Trophoblast cell (in vitro differentiated cells and primary cell): ENCODE results near the gene BIVM.
A peak's percentile ranks its signal among the peaks of the same experiment; 100 is the strongest.

Experiments
- DNase-seq, 2 donors: peaks; one replicate each; pipeline ENCODE4 v3.0.0-alpha.2; 2016
- H2AFZ ChIP-seq: 2 replicates; pipeline ENCODE4 v1.6.1; 2013; ENCODE audit warnings: low read length, moderate library complexity, mild to moderate bottlenecking; ENCODE audit not compliant: insufficient read depth, poor library complexity
- H2AK5ac ChIP-seq: 2 replicates; pipeline ENCODE4 v1.6.1; 2013; ENCODE audit warnings: mild to moderate bottlenecking, low read length
- H2BK120ac ChIP-seq: 2 replicates; pipeline ENCODE4 v1.6.1; 2013; ENCODE audit warnings: low read length, mild to moderate bottlenecking, moderate library complexity; ENCODE audit not compliant: insufficient read depth, poor library complexity
- H2BK12ac ChIP-seq: 2 replicates; pipeline ENCODE4 v1.6.1; 2013; ENCODE audit warnings: mild to moderate bottlenecking, low read length, moderate library complexity
- H2BK5ac ChIP-seq: 2 replicates; pipeline ENCODE4 v1.6.1; 2013; ENCODE audit warnings: low read length, low read depth, moderate library complexity, mild to moderate bottlenecking; ENCODE audit not compliant: poor library complexity
- H3K14ac ChIP-seq: 2 replicates; pipeline ENCODE4 v1.6.1; 2013; ENCODE audit warnings: mild to moderate bottlenecking, low read length
- H3K18ac ChIP-seq: 2 replicates; pipeline ENCODE4 v1.6.1; 2013; ENCODE audit warnings: mild to moderate bottlenecking, low read length
- H3K23ac ChIP-seq: 2 replicates; pipeline ENCODE4 v1.6.1; 2013; ENCODE audit warnings: low read length
- H3K27ac ChIP-seq: 2 replicates; pipeline ENCODE4 v1.5.1; 2013; ENCODE audit warnings: low read depth, mild to moderate bottlenecking, inconsistent platforms, low read length, moderate library complexity
- H3K27me3 ChIP-seq: 2 replicates; pipeline ENCODE4 v1.6.1; 2013; ENCODE audit warnings: inconsistent platforms, mild to moderate bottlenecking, low read length, moderate library complexity; ENCODE audit not compliant: insufficient read depth
- H3K36me3 ChIP-seq, 2 experiments: 1 replicate in 1 of 2; 2 replicates in 1 of 2; pipeline ENCODE4 v1.6.1; 2013; ENCODE audit warnings: low read length in 2 of 2, mild to moderate bottlenecking in 2 of 2, moderate library complexity in 1 of 2; ENCODE audit not compliant: insufficient read depth in 2 of 2, control insufficient read depth in 1 of 2
- H3K4ac ChIP-seq: 2 replicates; pipeline ENCODE4 v1.6.1; 2013; ENCODE audit warnings: low read depth, mild to moderate bottlenecking, low read length, moderate library complexity
- H3K4me1 ChIP-seq, 2 experiments: 1 replicate in 1 of 2; 2 replicates in 1 of 2; pipeline ENCODE4 v1.6.1; 2013; ENCODE audit warnings: low read length in 2 of 2, mild to moderate bottlenecking in 2 of 2, moderate library complexity in 1 of 2; ENCODE audit not compliant: insufficient read depth in 2 of 2, control insufficient read depth in 1 of 2
- H3K4me2 ChIP-seq: 2 replicates; pipeline ENCODE4 v1.6.1; 2013; ENCODE audit warnings: inconsistent platforms, mild to moderate bottlenecking, low read length, moderate library complexity
- H3K4me3 ChIP-seq: 2 replicates; pipeline ENCODE4 v1.5.1; 2013; ENCODE audit warnings: mild to moderate bottlenecking, low read depth, low read length, inconsistent platforms
- H3K79me1 ChIP-seq: one replicate; pipeline ENCODE4 v1.6.1; 2013; ENCODE audit warnings: low read length
- H3K79me2 ChIP-seq: 2 replicates; pipeline ENCODE4 v1.6.1; 2013; ENCODE audit warnings: low read length, mild to moderate bottlenecking; ENCODE audit not compliant: control insufficient read depth, insufficient read depth, poor library complexity
- H3K9ac ChIP-seq: 2 replicates; pipeline ENCODE4 v1.6.1; 2013; ENCODE audit warnings: mild to moderate bottlenecking, low read length
- H3K9me3 ChIP-seq: 2 replicates; pipeline ENCODE4 v1.6.1; 2013; ENCODE audit warnings: low read depth, mild to moderate bottlenecking, control low read depth, inconsistent platforms, low read length; ENCODE audit not compliant: insufficient read depth
- H4K12ac ChIP-seq: 2 replicates; pipeline ENCODE4 v1.6.1; 2013; ENCODE audit warnings: low read depth, mild to moderate bottlenecking, low read length, moderate library complexity
- H4K8ac ChIP-seq: 2 replicates; pipeline ENCODE4 v1.6.1; 2013; ENCODE audit warnings: low read depth, mild to moderate bottlenecking, low read length, moderate library complexity
- H4K91ac ChIP-seq: one replicate; pipeline ENCODE4 v1.6.1; 2013; ENCODE audit warnings: low read depth, mild to moderate bottlenecking, low read length, moderate library complexity
- WGBS: extraction: QIAGEN DNeasy Blood & Tissue Kit; methylation state at CpG from one replicate; pipeline ENCODE4 v1.1.7; 2013; ENCODE audit warnings: missing lambda C conversion rate; ENCODE audit not compliant: insufficient read length, insufficient coverage; ENCODE audit errors: extremely low coverage; 5-methylcytosine and 5-hydroxymethylcytosine counted together

The BIVM gene

DNA sequence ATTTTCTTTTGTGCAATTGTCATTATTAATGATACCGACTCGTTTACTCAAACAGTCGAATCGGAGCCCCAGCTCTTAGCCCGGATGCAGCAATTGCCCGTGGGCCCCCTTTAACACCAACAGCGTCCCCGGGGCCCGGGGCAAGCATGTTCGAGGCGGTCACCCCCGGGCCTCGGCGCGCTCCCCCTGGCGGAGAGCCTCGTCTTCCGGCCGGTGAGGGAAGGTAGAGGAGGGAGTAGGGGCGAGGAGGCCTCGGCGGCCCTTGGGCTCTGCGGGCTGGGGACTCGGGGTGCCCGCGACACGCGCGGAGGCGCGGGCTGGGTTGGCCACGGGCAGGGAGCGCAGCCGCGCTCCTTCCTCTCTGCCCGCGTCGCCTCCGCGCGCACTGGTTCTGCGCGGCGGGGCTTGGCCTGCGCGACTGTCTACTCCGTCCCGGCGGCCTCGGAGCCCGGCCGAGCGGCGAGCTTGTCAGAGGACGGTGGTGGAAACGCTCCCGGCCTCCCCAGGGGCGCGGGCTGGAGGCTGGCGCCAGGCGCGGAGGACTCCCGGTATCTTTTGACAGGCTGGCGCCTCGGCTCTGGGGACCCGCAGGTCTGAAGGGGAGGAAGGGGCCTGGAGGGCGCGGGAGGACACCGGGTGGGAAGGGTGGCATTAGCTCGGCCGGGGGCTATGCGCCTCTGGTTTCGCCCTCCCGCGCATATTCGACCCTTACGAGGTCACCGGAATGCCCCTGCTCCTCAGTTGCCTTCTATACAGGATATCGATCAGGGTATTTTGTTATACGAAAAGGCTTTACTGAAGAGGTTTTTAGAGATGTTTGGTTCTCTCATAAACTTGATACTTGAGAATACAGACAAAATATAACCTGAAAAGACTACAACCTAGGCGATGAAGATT, 1.5 kb downstream of the BIVM start:
- DNase-seq: peak; percentile 54 to 84
- H3K18ac ChIP-seq: peak overlapping the region; percentile 74

GRCh38 chr13:102805680-102806079, 6.8 kb downstream of the BIVM start:
- Histone ChIP-seq H4K91ac (no peak overlapping the region), H3K4ac (no peak overlapping the region), H3K4me2 (no peak overlapping the region), H4K12ac (no peak overlapping the region), H3K9ac (no peak overlapping the region), H3K18ac (no peak overlapping the region), H3K27me3 (no peaks in the 10 kb centered on the region), H3K23ac (no peak overlapping the region), H2BK12ac (no peak overlapping the region), H3K9me3 (no peaks in the 10 kb centered on the region), H2AFZ (no peak overlapping the region), H3K4me3 (no peak overlapping the region), H2AK5ac (no peak overlapping the region), H3K79me1 (no peaks in the 10 kb centered on the region), H3K79me2 (peaks cover under 1% of the 10 kb centered on the region), H3K4me1 (no peaks in the 10 kb centered on the region), H4K8ac (no peak overlapping the region), H3K14ac (no peak overlapping the region), H2BK5ac (no peak overlapping the region), H3K27ac (no peak overlapping the region), H3K36me3 (peaks cover under 1 to 1% of the 10 kb centered on the region in 2 experiments), H2BK120ac (no peak overlapping the region)
- WGBS: no CpG with 5 or more reads among the region's 3 CpGs
- no peak for DNase-seq

More for the DNA sequence above, 1.5 kb downstream of the BIVM start:
- Histone ChIP-seq H3K4me1 (peaks cover 0 to 3% of the 10 kb centered on the region in 2 experiments), H4K8ac (peak overlapping the region; percentile 89), H4K91ac (peak overlapping the region; percentile 72), H2AK5ac (no peak overlapping the region), H4K12ac (peak overlapping the region; percentile 83), H2BK5ac (peak overlapping the region; percentile 68), H3K79me1 (peaks cover 13% of the 10 kb centered on the region), H2AFZ (peak overlapping the region; percentile 99), H3K4me2 (peak overlapping the region; percentile 83), H3K14ac (peak overlapping the region; percentile 93), H3K27me3 (no peaks in the 10 kb centered on the region), H3K4me3 (peak overlapping the region; percentile 81), H3K23ac (no peak overlapping the region), H2BK12ac (no peak overlapping the region), H3K79me2 (peaks cover 5% of the 10 kb centered on the region), H3K9ac (peak overlapping the region; percentile 79), H2BK120ac (peak overlapping the region; percentile 91), H3K9me3 (peaks cover 3% of the 10 kb centered on the region), H3K27ac (peak overlapping the region; percentile 27), H3K36me3 (no peaks in the 10 kb centered on the region), H3K4ac (peak overlapping the region; percentile 59)
- WGBS: no CpG with 5 or more reads among the region's 81 CpGs

DNA sequence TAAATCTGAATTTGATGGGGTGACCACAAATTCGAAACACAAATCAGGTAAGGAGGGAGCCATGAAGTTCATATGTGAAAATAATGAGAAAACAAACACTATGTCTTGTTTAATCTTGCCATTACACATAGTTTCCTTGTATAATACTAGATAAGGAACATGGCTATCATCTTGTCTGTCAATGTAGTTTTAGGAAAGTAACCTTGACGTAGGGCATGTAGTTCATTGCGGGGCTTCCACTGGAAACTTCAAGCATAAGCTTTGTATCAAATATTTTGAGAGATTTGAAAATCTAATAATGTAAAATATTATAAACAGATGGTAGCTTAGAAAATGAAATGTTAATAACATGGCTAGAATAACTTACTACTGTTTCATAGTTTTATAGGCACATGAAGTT, 8.8 kb downstream of the BIVM start:
- Histone ChIP-seq H3K27me3 (no peaks in the 10 kb centered on the region), H2BK120ac (no peak overlapping the region), H3K9me3 (no peaks in the 10 kb centered on the region), H3K79me2 (no peaks in the 10 kb centered on the region), H3K4ac (no peak overlapping the region), H2AK5ac (no peak overlapping the region), H3K4me3 (no peak overlapping the region), H3K79me1 (peaks cover 2% of the 10 kb centered on the region), H4K12ac (no peak overlapping the region), H3K9ac (no peak overlapping the region), H2BK12ac (no peak overlapping the region), H3K36me3 (peaks cover 1 to 3% of the 10 kb centered on the region in 2 experiments), H3K4me2 (no peak overlapping the region), H3K14ac (no peak overlapping the region), H4K91ac (no peak overlapping the region), H2AFZ (no peak overlapping the region), H3K4me1 (no peaks in the 10 kb centered on the region), H3K18ac (no peak overlapping the region), H3K27ac (no peak overlapping the region), H4K8ac (no peak overlapping the region), H2BK5ac (no peak overlapping the region), H3K23ac (no peak overlapping the region)
- no peak for DNase-seq
- WGBS: no CpG with 5 or more reads among the region's 3 CpGs

- Histone ChIP-seq H3K79me1 (peaks cover 3% of the 10 kb centered on the region), H3K27me3 (no peaks in the 10 kb centered on the region), H3K9me3 (no peaks in the 10 kb centered on the region), H2BK5ac (peak overlapping the region; percentile 71), H3K4me2 (peak overlapping the region; percentile 55), H3K79me2 (no peaks in the 10 kb centered on the region), H2AFZ (peak overlapping the region; percentile 42), H4K12ac (no peak overlapping the region), H3K23ac (no peak overlapping the region), H2BK12ac (peak overlapping the region; percentile 0), H3K18ac (peak overlapping the region; percentile 45), H3K14ac (peak overlapping the region; percentile 24), H2AK5ac (no peak overlapping the region), H4K91ac (peak overlapping the region; percentile 45), H4K8ac (peak overlapping the region; percentile 55), H2BK120ac (no peak overlapping the region), H3K27ac (peak overlapping the region; percentile 85), H3K9ac (no peak overlapping the region), H3K4me3 (no peak overlapping the region), H3K4me1 (no peaks in the 10 kb centered on the region), H3K4ac (no peak overlapping the region), H3K36me3 (peaks cover 1 to 3% of the 10 kb centered on the region in 2 experiments)
- no peak for DNase-seq
Measured at GRCh38 chr13:102812611-102813287, 13.8 kb downstream of the BIVM start.
